Spleen (tissue), 11 donors: ENCODE measurements around the gene NTNG1. TPM values are rescaled to one million over a fixed set of nuclear protein-coding genes. Genes with fewer than 3 reads are reported as not detected.

Source experiments
- DNase-seq: peaks from one replicate; pipeline ENCODE4 v3.0.0-alpha.2; 2020
- H3K27ac ChIP-seq, 8 donors: fragments of 200-600 bp; sonication (generic) in 7 of 8; 1 replicate in 4 of 8; 2 replicates in 4 of 8; pipeline versions ENCODE4 v1.5.0 to v1.8.0; 2016 to 2021; ENCODE audit warnings: inconsistent platforms in 4 of 8, mild to moderate bottlenecking in 4 of 8, moderate library complexity in 1 of 8
- H3K27me3 ChIP-seq, 7 donors: fragments of 200-600 bp; sonication (generic) in 6 of 7; replicated peaks in 1 of 7; 1 replicate in 4 of 7; 2 replicates in 3 of 7; pipeline versions ENCODE4 v1.5.0 to v1.8.0; 2016 to 2021; ENCODE audit warnings: inconsistent platforms in 3 of 7, mild to moderate bottlenecking in 1 of 7
- H3K36me3 ChIP-seq, 6 donors: fragments of 200-600 bp; sonication (generic) in 5 of 6; 1 replicate in 4 of 6; 2 replicates in 2 of 6; pipeline versions ENCODE4 v1.5.0 to v1.8.0; 2016 to 2021; ENCODE audit warnings: inconsistent platforms in 2 of 6
- H3K4me1 ChIP-seq, 6 donors: fragments of 200-600 bp; sonication (generic) in 5 of 6; 1 replicate in 3 of 6; 2 replicates in 3 of 6; pipeline versions ENCODE4 v1.5.0 to v1.8.0; 2016 to 2021; ENCODE audit warnings: inconsistent platforms in 3 of 6
- H3K4me3 ChIP-seq, 8 donors: fragments of 200-600 bp; sonication (generic) in 7 of 8; 1 replicate in 4 of 8; 2 replicates in 4 of 8; pipeline versions ENCODE4 v1.5.0 to v1.8.0; 2016 to 2021; ENCODE audit warnings: inconsistent platforms in 4 of 8, mild to moderate bottlenecking in 4 of 8, moderate library complexity in 2 of 8
- H3K9me3 ChIP-seq, 8 donors: fragments of 200-600 bp; sonication (generic) in 7 of 8; 1 replicate in 4 of 8; 2 replicates in 4 of 8; pipeline versions ENCODE4 v1.5.0 to v1.8.0; 2016 to 2021; ENCODE audit warnings: inconsistent platforms in 4 of 8
- POLR2A ChIP-seq, 3 donors: fragments of 450-650 bp; IDR thresholded peaks; one replicate each; pipeline ENCODE4 v1.5.1; 2017; ENCODE audit warnings: antibody characterized with exemption in 3 of 3, mild to moderate bottlenecking in 1 of 3
- POLR2AphosphoS5 ChIP-seq, 3 donors: sonication (generic); formaldehyde crosslinking; IDR thresholded peaks; one replicate each; pipeline ENCODE4 v1.5.1; 2017; ENCODE audit warnings: antibody characterized with exemption in 3 of 3
- WGBS, 5 donors: extraction: QIAGEN DNeasy Blood & Tissue Kit in 3 of 5; methylation state at CpG; one replicate each; pipeline versions ENCODE4 v1.1.5 to v1.1.7; 2013 to 2018; 5-methylcytosine and 5-hydroxymethylcytosine counted together
- intact Hi-C: fragments of 100-400 bp; cut with DNase I; formaldehyde crosslinking; loops from one replicate; pipeline ENCODE4 v1.15.0; 2023; ENCODE audit warnings: low total_unique reads
- polyA plus RNA-seq, 3 donors: library from polyadenylated mRNA; stranded (reverse); fragments of 200-250 nt; gene quantifications; one replicate each; pipeline ENCODE4 v1.2.1, GENCODE V29; 2013
- total RNA-seq, 7 donors: library from RNA; depleted of rRNA in 3 of 7; stranded (reverse); fragments of >200 nt in 3 of 7; fragmentation: NEBNext Ultra II Directional in 4 of 7; extraction: Animal tissue kit (Norgen Biotek cat#: 25700) in 4 of 7; gene quantifications; one replicate each; pipeline versions ENCODE4 v1.1.0 to v1.2.1, GENCODE V29; 2016 to 2021
- TF ChIP-seq, protein P1 (sequence below), 11 experiments: fragments of 200-600 bp in 7 of 11; fragments of 450-650 bp in 4 of 11; sonication (generic) in 4 of 11; IDR thresholded peaks in 8 of 11; conservative IDR thresholded peaks in 3 of 11; 1 replicate in 7 of 11; 2 replicates in 4 of 11; pipeline versions ENCODE4 v1.4.0 to v1.8.0; 2016 to 2021; ENCODE audit warnings: antibody characterized with exemption in 11 of 11, inconsistent platforms in 4 of 11, mild to moderate bottlenecking in 1 of 11
- donor health status: healthy with polysubstance abuse.
- donor health status: DM: no; HTN: no; CAD: no; lungs with moderate emphysema.
- donor health status: DM: no; HTN: no; CAD: no.
- donor health status: Bipolar disorder and iron deficiency.
- donor health status: healthy.
- donor health status: DM: no; HTN: no; CAD: no.
- donor health status: DM: yes; HTN: yes; CAD: no.

The NTNG1 gene
- total and polyA plus RNA-seq, 10 donors, result 0.11 to 2.0 (median 1.1) TPM

GRCh38 chr1:107474877-107475612 lies 334.2 kb downstream of the NTNG1 start:
- no peak overlapping the region for H3K4me3 ChIP-seq
- H3K27me3 ChIP-seq, result peaks cover 0 to 3% (median 0%) of the 10 kb centered on the region in 7 donors
- DNase-seq, result no peak
- no peaks in the 10 kb centered on the region for H3K9me3 ChIP-seq
- no peaks in the 10 kb centered on the region for H3K36me3 ChIP-seq
- intact Hi-C loops, result no loop called here
- no peak overlapping the region for H3K27ac ChIP-seq
- no peaks in the 10 kb centered on the region for H3K4me1 ChIP-seq
- TF ChIP-seq, protein P1, sequence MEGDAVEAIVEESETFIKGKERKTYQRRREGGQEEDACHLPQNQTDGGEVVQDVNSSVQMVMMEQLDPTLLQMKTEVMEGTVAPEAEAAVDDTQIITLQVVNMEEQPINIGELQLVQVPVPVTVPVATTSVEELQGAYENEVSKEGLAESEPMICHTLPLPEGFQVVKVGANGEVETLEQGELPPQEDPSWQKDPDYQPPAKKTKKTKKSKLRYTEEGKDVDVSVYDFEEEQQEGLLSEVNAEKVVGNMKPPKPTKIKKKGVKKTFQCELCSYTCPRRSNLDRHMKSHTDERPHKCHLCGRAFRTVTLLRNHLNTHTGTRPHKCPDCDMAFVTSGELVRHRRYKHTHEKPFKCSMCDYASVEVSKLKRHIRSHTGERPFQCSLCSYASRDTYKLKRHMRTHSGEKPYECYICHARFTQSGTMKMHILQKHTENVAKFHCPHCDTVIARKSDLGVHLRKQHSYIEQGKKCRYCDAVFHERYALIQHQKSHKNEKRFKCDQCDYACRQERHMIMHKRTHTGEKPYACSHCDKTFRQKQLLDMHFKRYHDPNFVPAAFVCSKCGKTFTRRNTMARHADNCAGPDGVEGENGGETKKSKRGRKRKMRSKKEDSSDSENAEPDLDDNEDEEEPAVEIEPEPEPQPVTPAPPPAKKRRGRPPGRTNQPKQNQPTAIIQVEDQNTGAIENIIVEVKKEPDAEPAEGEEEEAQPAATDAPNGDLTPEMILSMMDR (IDR thresholded peaks at IDR 0.05 in 8 of 11, conservative IDR thresholded peaks at IDR 0.05 in 3 of 11), result no peak
- TF ChIP-seq POLR2A (IDR thresholded peaks at IDR 0.05) (no peak), POLR2AphosphoS5 (IDR thresholded peaks at IDR 0.05) (no peak)
- WGBS, 5 donors, result 16 to 27% (median 22%) methylated on average over 1 of the region's 1 CpG

- DNase-seq, result no peak
- TF ChIP-seq POLR2AphosphoS5 (IDR thresholded peaks at IDR 0.05) (no peak), POLR2A (IDR thresholded peaks at IDR 0.05) (no peak)
- TF ChIP-seq, protein P1 (IDR thresholded peaks at IDR 0.05 in 8 of 11, conservative IDR thresholded peaks at IDR 0.05 in 3 of 11), result no peak
- Histone ChIP-seq H3K27me3 (peaks cover 0 to 19% (median 0%) of the 10 kb centered on the region in 7 donors), H3K4me1 (peaks cover 0 to 10% (median 4%) of the 10 kb centered on the region in 6 donors), H3K9me3 (no peaks in the 10 kb centered on the region), H3K36me3 (no peaks in the 10 kb centered on the region), H3K4me3 (no peak overlapping the region), H3K27ac (no peak overlapping the region)
- intact Hi-C loops, result no loop called here
- WGBS, 5 donors, result 80 to 93% (median 89%) methylated on average over 2 of the region's 2 CpGs
Observed at GRCh38 chr1:107477233-107477632, 336.4 kb downstream of the NTNG1 start.

- Histone ChIP-seq H3K27me3 (peaks cover 0 to 19% (median 0%) of the 10 kb centered on the region in 7 donors), H3K4me3 (no peak overlapping the region), H3K4me1 (peaks cover 0 to 10% (median 4%) of the 10 kb centered on the region in 6 donors), H3K36me3 (no peaks in the 10 kb centered on the region), H3K27ac (no peak overlapping the region), H3K9me3 (no peaks in the 10 kb centered on the region)
- TF ChIP-seq POLR2A (IDR thresholded peaks at IDR 0.05), result no peak
- TF ChIP-seq, protein P1 (IDR thresholded peaks at IDR 0.05 in 8 of 11, conservative IDR thresholded peaks at IDR 0.05 in 3 of 11), result no peak
- no peak for TF ChIP-seq POLR2AphosphoS5 (IDR thresholded peaks at IDR 0.05)
- DNase-seq, result no peak
- intact Hi-C loops, result no loop called here
- 72 to 81% (median 80%) methylated on average over 11 of the region's 11 CpGs for WGBS, 5 donors
Observed at GRCh38 chr1:107479865-107480350, 339.1 kb downstream of the NTNG1 start.
